GM18870 (cell line): ENCODE results near the gene PYDC2.
"Not testable (repeated sequence)": the region's sequence is repeated elsewhere in the genome, so short reads cannot be mapped to it uniquely, and the experiment has no call there.

Source experiments
- ATAC-seq: cut with Tn5 transposase; IDR thresholded peaks from one replicate; pipeline ENCODE4 v1.9.1; 2021; ENCODE audit warnings: moderate library complexity; ENCODE audit not compliant: unreplicated experiment

The PYDC2 gene

DNA sequence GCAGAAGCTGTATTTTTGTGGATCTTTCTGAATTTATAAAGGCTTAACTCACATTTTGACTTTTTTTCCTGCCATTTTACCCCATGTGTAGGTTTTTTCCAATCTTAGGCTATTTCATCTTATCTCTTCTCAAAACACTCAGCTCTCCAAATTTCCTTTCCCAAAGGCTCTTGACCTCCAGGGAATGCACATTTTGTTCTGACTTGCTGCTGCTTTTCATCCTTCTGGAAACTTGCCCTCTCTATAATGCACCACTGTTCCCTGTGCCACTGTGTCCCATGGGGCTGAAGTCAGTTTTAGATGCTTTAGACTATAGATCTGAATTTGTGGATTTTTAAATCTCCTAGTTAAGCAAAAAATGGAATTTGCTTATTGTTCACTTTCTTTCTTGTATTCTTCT lies 9.1 kb downstream of the PYDC2 start:
- ATAC-seq = no peak

- no peak for ATAC-seq
These were observed 9.6 kb downstream of the PYDC2 start for GRCh38 chr3:191470545-191470944.

GRCh38 chr3:191473661-191474198 lies 12.8 kb downstream of the PYDC2 start:
- ATAC-seq = no peak

GRCh38 chr3:191476066-191476772 lies 15.3 kb downstream of the PYDC2 start:
- no peak for ATAC-seq

DNA sequence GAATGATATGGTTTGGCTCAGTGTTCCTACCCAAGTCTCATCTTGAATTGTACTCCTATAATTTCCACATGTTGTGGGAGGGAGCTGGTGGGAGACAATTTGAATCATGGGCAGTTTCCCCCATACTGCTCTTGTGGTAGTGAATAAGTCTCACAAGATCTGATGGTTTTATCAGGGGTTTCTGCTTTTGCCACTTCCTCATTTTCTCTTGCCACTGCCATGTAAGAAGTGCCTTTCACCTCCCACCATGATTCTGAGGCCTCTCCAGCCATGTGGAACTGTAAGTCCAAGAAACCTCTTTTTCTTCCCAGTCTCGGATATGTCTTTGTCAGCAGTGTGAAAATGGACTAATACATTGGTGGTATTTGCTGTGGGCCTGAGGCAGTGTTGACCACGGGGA lies 23.0 kb downstream of the PYDC2 start:
- not testable (repeated sequence) for ATAC-seq

GRCh38 chr3:191484461-191484860 lies 23.5 kb downstream of the PYDC2 start:
- no peak for ATAC-seq

GRCh38 chr3:191492601-191493000 lies 31.6 kb downstream of the PYDC2 start:
- no peak for ATAC-seq

DNA sequence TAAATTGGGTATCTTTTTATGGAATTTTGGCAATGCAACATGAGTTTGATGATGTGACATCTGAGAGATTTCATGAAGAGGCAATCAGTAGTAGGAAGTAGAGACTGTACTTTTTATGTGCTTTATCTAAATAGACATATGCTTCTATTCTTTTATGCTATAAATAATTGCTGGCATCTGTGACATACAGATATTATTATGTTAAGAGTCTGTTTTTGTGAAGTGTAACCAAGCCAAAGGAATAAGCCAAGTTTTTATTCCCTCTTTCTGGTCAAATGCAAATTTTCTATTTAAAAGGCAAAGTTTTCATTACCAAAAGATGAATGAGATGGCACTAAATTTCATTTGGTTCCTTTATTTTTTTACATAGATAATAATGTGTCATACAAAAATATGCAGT lies 32.4 kb downstream of the PYDC2 start:
- no peak for ATAC-seq

DNA sequence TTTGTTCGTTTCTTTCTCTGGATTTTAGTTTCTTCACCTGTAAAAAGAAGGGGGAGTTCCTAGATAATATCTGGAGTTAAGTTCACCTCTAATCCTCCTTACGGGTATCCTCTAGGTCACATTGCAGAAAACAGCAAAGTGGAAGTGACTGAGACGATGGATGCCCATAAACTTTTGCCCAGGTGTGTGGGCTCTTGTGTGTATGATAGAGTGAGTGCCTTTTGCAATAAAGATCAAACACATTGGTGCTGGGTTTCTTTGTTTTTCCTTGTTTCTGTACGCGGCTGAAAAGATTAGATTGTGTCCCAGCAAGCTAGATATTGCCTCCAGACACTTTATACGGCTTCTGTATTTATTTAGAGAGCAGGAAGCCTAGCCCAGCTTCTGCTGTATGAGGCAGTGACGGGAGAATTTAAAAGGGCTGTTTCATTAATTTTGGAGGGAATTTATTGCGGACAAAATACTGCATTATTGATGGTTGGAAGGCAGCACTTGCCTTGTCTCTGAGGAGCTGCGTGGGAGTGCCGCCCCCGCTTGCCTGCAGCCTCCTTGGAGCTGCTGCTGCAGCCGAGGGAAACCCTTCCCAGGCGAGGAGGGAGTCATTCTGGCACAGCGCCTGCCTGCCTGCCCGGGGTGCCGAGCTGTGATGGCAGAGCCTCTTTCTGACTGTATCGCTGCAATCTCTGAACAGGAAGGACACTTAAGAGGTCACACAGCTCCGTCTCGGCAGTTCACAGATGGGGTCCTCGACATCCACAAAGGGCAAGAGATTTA lies 38.5 kb downstream of the PYDC2 start:
- ATAC-seq = no peak

DNA sequence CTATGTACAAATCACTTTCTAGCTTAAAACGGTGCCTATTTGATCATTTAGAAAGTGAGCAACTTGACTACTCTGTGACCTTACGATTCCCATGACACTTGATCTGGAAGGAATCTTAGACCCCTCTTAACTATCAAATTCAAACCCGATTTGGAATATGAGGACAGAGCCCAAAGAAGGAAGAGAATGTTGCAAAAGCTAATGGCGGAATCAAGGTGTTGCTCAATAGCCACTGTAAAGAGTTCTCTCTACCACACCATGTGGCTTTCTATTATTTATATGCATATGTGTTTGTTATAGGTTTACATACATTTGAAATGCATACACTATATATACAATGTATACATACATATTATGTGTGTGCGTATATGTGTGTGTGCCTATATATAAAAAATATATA lies 39.9 kb downstream of the PYDC2 start:
- no peak for ATAC-seq

- no peak for ATAC-seq
These were observed 41.6 kb downstream of the PYDC2 start for GRCh38 chr3:191502583-191502982.

DNA sequence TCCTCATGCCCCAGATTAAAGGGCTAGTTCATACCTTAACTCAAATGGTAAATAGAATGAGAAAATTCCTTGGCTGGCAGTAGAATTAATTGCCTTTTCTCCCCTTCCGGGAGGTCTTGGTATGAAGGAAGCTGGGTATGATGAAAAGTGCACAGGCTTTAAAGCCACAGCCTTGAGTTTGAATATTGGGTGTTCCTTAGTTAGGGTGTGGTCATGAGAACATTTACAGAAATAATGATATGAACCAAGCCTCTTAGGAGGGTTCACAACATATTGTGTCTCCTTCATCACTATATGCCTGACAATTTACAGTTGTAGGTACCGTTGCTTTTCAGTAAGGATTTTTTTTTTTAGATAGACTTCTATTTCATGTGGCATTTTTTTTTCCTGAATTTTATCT lies 48.1 kb downstream of the PYDC2 start:
- ATAC-seq = no peak
